Lower leg skin (tissue), 3 donors: ENCODE data around the gene SCIMP.

Experiments
- POLR2A ChIP-seq, 2 donors: fragments of 450-650 bp; IDR thresholded peaks; one replicate each; pipeline ENCODE4 v1.6.1; 2016 to 2017; ENCODE audit warnings: antibody characterized with exemption in 2 of 2, mild to moderate bottlenecking in 1 of 2, moderate library complexity in 1 of 2
- TF ChIP-seq, protein P1 (sequence below), 3 donors: fragments of 450-650 bp; IDR thresholded peaks; one replicate each; pipeline ENCODE4 v1.5.1; 2016; ENCODE audit warnings: antibody characterized with exemption in 3 of 3, mild to moderate bottlenecking in 3 of 3, moderate library complexity in 2 of 3

DNA sequence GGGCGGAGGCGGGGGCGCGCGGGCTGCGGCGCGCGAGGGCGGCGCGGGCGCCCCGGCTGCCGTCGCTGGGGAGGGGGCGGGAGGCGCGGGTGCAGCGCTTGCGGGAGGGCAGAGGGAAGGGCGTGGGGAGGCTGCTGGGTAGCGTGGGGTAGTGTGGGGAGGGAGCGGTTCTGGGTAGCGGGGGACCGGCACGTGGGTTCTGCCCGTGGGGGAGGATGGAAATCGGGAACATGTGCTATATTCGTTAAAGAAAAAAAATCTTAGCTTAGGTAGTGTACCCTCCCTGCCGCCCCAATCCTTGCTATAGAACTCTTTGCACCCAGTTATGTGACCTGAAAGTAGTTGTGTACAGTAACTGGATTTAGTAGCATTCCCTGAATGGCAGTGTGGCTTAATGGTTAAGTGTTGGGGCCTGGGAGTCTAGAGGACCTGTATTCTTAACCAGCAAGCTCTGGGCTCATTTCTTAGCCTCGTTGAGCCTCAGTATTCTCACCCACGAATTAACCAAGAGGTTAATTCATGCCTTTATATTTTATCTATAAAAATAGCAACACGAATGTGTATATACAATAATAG is 48.1 kb upstream of the SCIMP start:
- TF ChIP-seq, protein P1, sequence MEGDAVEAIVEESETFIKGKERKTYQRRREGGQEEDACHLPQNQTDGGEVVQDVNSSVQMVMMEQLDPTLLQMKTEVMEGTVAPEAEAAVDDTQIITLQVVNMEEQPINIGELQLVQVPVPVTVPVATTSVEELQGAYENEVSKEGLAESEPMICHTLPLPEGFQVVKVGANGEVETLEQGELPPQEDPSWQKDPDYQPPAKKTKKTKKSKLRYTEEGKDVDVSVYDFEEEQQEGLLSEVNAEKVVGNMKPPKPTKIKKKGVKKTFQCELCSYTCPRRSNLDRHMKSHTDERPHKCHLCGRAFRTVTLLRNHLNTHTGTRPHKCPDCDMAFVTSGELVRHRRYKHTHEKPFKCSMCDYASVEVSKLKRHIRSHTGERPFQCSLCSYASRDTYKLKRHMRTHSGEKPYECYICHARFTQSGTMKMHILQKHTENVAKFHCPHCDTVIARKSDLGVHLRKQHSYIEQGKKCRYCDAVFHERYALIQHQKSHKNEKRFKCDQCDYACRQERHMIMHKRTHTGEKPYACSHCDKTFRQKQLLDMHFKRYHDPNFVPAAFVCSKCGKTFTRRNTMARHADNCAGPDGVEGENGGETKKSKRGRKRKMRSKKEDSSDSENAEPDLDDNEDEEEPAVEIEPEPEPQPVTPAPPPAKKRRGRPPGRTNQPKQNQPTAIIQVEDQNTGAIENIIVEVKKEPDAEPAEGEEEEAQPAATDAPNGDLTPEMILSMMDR (IDR thresholded peaks at IDR 0.05), result no peak
- no peak for TF ChIP-seq POLR2A (IDR thresholded peaks at IDR 0.05)
